ENCODE results near the gene ZNF738.
"Not testable (repeated sequence)": the region's sequence is repeated elsewhere in the genome, so short reads cannot be mapped to it uniquely, and the experiment has no call there.

The ZNF738 gene

GRCh38 chr19:21358768-21359451 is at the start of gene ZNF738:
Gene ZNF738, plus strand, starts transcription at chr19:21359000. Its CDS starts 141 bp downstream, at chr19:21359141.
- peak; percentile 92 to 95 for DNase-seq

DNA sequence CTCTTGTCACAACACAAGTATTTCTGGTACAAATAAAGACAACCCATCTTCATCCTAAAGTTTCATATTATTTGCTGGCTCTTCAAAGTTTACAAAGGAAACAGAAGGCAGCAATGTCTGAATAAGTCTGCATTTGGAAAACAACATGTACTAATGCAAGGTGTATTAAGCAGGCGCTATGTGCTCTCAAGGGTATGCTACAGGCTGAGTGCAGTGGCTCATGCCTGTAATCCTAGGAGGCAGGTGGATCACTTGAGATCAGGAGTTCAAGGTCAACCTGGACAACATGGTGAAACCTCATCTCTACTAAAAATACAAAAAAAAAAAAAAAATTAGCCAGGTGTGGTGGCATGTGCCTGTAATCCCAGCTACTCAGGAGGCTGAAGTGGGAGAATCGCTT is 46.0 kb upstream of the ZNF738 start:
- DNase-seq = not testable (repeated sequence)

GRCh38 chr19:21314676-21315075 is 44.1 kb upstream of the ZNF738 start:
- no peak for DNase-seq

DNA sequence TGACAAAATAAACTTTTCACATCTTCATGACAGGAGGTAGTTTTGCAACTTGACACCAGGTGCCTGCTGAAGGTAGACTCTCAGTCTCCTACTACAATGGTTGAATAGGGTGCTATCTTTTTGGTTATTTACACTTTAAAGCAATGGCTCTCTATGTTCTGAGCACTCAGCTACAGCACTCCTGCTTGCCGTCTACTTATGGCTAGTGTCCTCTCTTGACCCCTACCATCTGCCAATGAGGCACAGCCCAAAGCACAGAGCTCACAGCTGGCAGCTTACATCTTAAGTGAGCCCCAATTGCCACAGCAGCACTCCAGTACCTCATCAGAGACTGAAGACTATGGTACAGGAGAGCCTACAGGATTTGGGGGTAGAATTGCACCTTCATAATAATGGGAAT is 41.0 kb upstream of the ZNF738 start:
- DNase-seq = no peak

DNA sequence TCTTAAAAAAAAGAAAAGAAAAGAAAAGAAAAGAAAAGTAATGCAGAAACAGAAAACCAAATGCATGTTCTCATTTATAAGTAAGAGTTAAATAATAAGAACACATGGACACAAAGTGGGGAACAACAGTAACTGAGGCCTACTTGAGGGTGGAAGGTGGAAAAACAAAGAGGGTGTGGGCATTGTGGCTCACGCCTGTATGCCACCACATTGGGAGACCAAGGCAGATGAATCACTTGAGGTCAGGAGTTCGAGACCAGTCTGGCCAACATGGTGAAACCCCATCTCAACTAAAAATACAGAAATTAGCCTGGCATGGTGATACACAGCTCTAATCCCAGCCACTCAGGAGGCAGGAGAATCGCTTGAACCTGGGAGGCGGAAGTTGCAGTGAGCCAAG is 37.7 kb upstream of the ZNF738 start:
- DNase-seq = no peak

- DNase-seq = no peak
These were observed 36.8 kb upstream of the ZNF738 start for GRCh38 chr19:21321996-21322395.

GRCh38 chr19:21322528-21322927 is 36.3 kb upstream of the ZNF738 start:
- no peak for DNase-seq

DNA sequence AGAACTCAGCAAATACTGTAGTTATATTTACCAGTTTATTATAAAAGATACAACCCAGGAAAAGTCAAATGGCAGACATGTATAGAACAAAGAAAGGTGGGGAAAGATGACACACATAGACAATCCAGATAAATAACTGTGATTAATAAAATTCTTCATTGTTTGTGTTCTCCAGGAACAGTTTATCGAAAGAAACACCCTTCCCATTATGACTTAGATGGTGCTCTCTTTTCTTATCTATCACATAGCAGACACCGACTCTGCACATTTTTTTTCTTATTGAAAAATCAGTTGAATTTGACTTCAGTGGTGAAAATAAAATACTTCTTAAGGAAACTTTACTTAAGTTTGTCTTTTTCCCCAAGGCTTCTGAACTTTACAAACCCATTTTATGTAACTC is 35.8 kb upstream of the ZNF738 start:
- DNase-seq = no peak

GRCh38 chr19:21326169-21326568 is 32.6 kb upstream of the ZNF738 start:
- no peak for DNase-seq

GRCh38 chr19:21328406-21328805 is 30.4 kb upstream of the ZNF738 start:
- DNase-seq = peak in 1 of 2 experiments; percentile 21

- DNase-seq = peak; percentile 80 to 94
These were observed 29.8 kb upstream of the ZNF738 start, which contains the start of gene ZNF708 for GRCh38 chr19:21328885-21329605. Gene ZNF708, minus strand, starts transcription at chr19:21329410. Its CDS starts 198 bp downstream, at chr19:21329212.

- no peak for DNase-seq
These were observed 23.1 kb upstream of the ZNF738 start for GRCh38 chr19:21335721-21336120.

GRCh38 chr19:21344841-21345240 is 14.0 kb upstream of the ZNF738 start:
- not testable (repeated sequence) for DNase-seq

- DNase-seq = no peak
These were observed 6.0 kb upstream of the ZNF738 start for GRCh38 chr19:21352830-21353229.

GRCh38 chr19:21362291-21362690 is 3.5 kb downstream of the ZNF738 start:
- DNase-seq = no peak

DNA sequence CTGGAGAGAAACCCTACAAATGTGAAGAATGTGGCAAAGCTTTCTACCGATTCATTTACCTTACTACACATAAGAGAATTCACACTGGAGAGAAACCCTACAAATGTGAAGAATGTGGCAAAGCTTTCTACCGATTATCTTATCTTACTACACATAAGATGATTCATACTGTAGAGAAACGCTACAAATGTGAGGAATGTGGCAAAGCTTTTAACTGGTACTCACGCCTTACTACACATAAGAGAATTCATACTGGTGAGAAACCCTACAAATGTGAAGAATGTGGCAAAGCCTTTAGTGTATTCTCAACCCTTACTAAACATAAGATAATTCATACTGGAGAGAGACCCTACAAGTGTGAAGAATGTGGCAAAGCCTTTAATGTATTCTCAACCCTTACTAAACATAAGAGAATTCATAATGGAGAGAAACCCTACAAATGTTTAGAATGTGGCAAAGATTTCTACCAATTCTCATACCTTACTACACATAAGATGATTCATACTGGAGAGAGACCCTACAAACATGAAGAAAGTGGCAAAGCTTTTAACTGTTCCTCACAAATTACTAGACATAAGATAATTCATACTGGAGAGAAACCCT is 25.3 kb downstream of the ZNF738 start:
- DNase-seq = no peak

DNA sequence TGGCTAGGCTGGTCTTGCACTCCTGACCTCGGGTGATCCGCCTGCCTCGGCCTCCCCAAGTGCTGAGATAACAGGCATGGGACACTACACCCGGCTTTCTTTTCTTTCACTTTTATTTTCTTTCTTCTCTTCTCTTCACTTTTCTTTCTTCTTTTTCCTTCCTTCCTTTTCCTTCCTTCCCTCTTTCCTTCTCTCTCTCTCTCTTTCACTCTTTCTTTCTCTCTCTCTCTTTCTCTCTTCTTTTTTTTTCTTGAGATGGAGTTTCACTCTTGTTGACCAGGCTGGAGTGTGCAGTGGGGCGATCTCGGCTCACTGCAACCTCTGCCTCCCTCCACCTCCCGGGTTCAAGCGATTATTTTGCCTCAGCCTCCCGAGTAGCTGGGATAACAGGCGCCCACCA is 37.3 kb downstream of the ZNF738 start:
- no peak for DNase-seq

DNA sequence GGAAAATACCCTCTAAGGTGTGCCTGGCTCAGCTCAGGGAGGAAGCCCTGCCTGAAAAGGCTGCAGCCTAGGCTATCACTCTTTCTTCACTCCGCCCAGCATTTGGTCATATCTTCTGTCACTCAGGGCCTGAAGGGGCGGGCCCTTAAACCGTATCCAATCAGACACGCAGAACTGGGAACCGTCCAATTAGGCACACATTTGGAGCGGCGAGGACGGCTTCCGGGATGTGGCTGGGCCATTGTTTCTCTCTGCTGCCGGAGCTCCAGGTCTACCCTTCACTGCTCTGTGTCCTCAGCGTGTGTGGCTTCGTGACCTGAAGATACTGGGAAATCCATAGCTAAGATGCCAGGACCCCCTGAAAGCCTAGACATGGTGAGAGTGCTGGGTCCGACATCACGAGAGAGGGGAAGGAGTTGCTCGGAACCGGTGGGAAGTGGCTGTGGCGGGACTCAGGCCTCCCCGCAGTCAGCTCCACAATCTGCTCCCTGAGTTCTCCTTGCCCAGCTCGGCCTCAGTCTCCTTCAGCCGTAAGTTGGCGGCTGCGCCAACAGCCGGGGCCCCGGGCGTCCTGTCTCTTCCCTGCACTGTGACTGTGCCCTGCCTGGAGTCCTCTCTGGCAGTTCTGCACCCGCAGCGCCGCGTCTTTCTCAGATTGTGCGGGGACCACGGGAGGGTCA is 38.2 kb downstream of the ZNF738 start, which contains the start of gene ZNF493:
ZNF493 (plus strand) TSS at position 241 of the 680 bp plus-strand sequence; CDS start at position 346, 105 bp downstream.
- peak; percentile 92 to 96 for DNase-seq

- DNase-seq = no peak
These were observed 40.1 kb downstream of the ZNF738 start for GRCh38 chr19:21398851-21399250.

GRCh38 chr19:21402303-21402985 is 43.6 kb downstream of the ZNF738 start:
- no peak for DNase-seq

DNA sequence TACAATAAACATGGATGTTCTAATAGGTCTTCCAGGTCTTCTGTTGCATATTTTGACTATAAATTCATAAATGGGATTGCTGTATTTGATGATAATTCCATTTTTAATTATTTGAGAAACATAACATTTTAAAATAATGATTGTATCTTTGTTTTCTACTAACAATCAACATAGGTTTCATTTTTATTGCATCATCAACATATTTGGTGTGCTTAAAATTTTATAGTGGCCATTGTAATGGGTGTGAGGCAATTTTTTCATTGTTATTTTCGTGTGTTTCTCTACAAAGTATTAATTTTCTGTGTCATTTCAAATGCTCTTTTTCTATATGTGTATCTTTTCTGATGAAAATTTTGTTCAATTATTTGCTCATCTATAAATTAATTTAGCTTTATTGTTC is 51.4 kb downstream of the ZNF738 start:
- no peak for DNase-seq

DNA sequence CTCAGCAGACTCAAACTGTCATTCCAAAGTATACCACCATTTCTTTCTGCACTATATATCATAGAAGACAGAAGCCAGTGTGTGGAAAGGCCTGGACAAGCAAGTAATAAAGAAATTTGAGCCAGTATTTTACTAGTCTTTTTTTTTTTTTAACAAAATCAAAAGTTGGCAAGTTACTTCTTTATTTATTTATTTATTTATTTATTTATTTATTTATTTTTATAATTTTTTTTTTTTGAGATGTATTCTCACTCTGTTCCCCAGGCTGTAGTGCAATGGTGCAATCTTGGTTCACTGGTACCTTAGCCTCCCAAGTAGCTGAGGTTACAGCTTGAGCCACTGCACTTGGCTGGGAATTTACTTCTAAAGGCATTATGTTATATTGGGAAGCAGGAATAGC is 63.4 kb downstream of the ZNF738 start:
- DNase-seq = no peak

Data from NCI-H446 (cell line).